ENCODE results near the gene USP2. TPM values are rescaled to one million over a fixed set of nuclear protein-coding genes. Genes with fewer than 3 reads are reported as not detected.

Gene USP2
- total RNA-seq, 1 donor from 2014 or later: 6.7 TPM

- Histone ChIP-seq H3K4me3 (ENCODE audit: insufficient read depth, low read depth, low read length) (no peak overlapping the region), H4K20me1 (ENCODE audit: insufficient read depth, low read length) (peaks cover 21% of the 10 kb centered on the region), H3K4me1 (ENCODE audit: insufficient read depth, low read length) (peaks cover 56% of the 10 kb centered on the region), H3K4me2 (ENCODE audit: low read length) (peak overlapping the region; percentile 67), H3K27ac (ENCODE audit: low read depth, low read length) (peak overlapping the region; percentile 67), H3K27me3 (ENCODE audit: insufficient read depth, low read length) (no peaks in the 10 kb centered on the region), H2AFZ (ENCODE audit: low read depth, low read length) (peak overlapping the region; percentile 71), H3K9me3 (ENCODE audit: insufficient read depth, low read depth, low read length) (no peaks in the 10 kb centered on the region), H3K9ac (ENCODE audit: low read length) (peak overlapping the region; percentile 55), H3K36me3 (ENCODE audit: insufficient read depth, low read length) (peaks cover 6% of the 10 kb centered on the region), H3K79me2 (ENCODE audit: insufficient read depth, low read length) (peaks cover 27% of the 10 kb centered on the region)
- Mint-ChIP-seq H3K4me1 (ENCODE audit: low read depth, unreplicated experiment) (peaks cover 22% of the 10 kb centered on the region), H3K4me3 (ENCODE audit: unreplicated experiment) (peak overlapping the region; percentile 73), H3K36me3 (ENCODE audit: low read depth, unreplicated experiment) (peaks cover 5% of the 10 kb centered on the region), H3K27ac (ENCODE audit: unreplicated experiment) (peak overlapping the region; percentile 96), H3K27me3 (ENCODE audit: low read depth, unreplicated experiment) (no peaks in the 10 kb centered on the region), H3K9me3 (ENCODE audit: unreplicated experiment) (no peaks in the 10 kb centered on the region)
- no peak for FAIRE-seq
- TF ChIP-seq EZH2 (IDR thresholded peaks at IDR 0.05; ENCODE audit: insufficient read depth, low read length): no peak
- TF ChIP-seq CTCF (IDR thresholded peaks at IDR 0.05; ENCODE audit: insufficient read depth, low read depth, low read length): no peak
- DNase-seq (ENCODE audit: low read depth): peak; percentile 71
Measured at GRCh38 chr11:119318240-119319135, 63.0 kb downstream of the USP2 start.

DNA sequence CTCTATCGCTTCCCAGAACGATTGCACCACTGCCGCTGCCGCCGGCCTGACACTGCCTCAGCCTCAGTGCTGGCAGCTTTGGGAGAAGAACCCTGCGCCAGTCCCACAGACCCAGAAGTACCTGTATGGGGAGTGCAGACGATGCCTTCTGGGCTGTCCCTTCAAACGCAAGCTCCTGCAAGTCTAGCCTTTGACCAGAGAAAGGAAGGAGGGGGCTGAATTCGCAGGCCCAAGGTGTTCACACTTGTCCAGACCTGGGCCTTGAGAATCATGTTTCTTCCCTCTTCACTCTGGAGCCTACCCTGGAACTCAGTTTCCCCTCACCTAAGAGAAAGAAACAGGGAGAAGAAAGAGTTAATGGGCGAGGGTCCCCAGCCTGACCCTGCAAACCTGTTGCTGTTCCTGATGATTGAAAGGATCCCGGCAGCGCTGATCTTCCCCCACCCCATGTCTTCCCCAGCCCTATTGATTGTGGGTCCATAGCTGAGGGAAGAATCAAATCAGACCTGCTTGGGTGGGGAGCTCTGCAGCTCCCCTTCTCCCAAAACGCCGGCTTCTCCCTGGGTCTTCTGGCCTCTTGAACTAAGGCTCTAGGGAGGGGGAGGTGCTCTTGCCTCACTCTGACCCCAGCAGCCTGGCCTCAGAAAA lies 63.8 kb downstream of the USP2 start:
- Histone ChIP-seq H3K4me3 (ENCODE audit: insufficient read depth, low read depth, low read length) (no peak overlapping the region), H3K36me3 (ENCODE audit: insufficient read depth, low read length) (peaks cover 6% of the 10 kb centered on the region), H3K27ac (ENCODE audit: low read depth, low read length) (peak overlapping the region; percentile 67), H3K27me3 (ENCODE audit: insufficient read depth, low read length) (no peaks in the 10 kb centered on the region), H3K4me1 (ENCODE audit: insufficient read depth, low read length) (peaks cover 56% of the 10 kb centered on the region), H3K9ac (ENCODE audit: low read length) (peak overlapping the region; percentile 28), H3K79me2 (ENCODE audit: insufficient read depth, low read length) (peaks cover 27% of the 10 kb centered on the region), H4K20me1 (ENCODE audit: insufficient read depth, low read length) (peaks cover 26% of the 10 kb centered on the region), H2AFZ (ENCODE audit: low read depth, low read length) (peak overlapping the region; percentile 71), H3K4me2 (ENCODE audit: low read length) (peak overlapping the region; percentile 92), H3K9me3 (ENCODE audit: insufficient read depth, low read depth, low read length) (no peaks in the 10 kb centered on the region)
- Mint-ChIP-seq H3K4me3 (ENCODE audit: unreplicated experiment) (peak overlapping the region; percentile 66), H3K27me3 (ENCODE audit: low read depth, unreplicated experiment) (no peaks in the 10 kb centered on the region), H3K36me3 (ENCODE audit: low read depth, unreplicated experiment) (peaks cover 8% of the 10 kb centered on the region), H3K27ac (ENCODE audit: unreplicated experiment) (peak overlapping the region; percentile 58), H3K9me3 (ENCODE audit: unreplicated experiment) (no peaks in the 10 kb centered on the region), H3K4me1 (ENCODE audit: low read depth, unreplicated experiment) (peaks cover 22% of the 10 kb centered on the region)
- FAIRE-seq (no peak), DNase-seq (ENCODE audit: low read depth) (no peak)
- TF ChIP-seq EZH2 (IDR thresholded peaks at IDR 0.05; ENCODE audit: insufficient read depth, low read length): no peak
- no peak for TF ChIP-seq CTCF (IDR thresholded peaks at IDR 0.05; ENCODE audit: insufficient read depth, low read depth, low read length)
